ENCODE measurements around the gene USP34. TPM values are rescaled to one million over a fixed set of nuclear protein-coding genes. Genes with fewer than 3 reads are reported as not detected.
A peak's percentile ranks its signal among the peaks of the same experiment; 100 is the strongest.

Gene USP34
- total RNA-seq, 1 donor from 2014 or later, result 83.2 TPM

- Histone ChIP-seq H3K4me3 (ENCODE audit: low read depth, low read length) (no peak overlapping the region), H3K36me3 (ENCODE audit: control insufficient read depth, insufficient read depth, low read length) (peaks cover 1% of the 10 kb centered on the region), H3K27me3 (ENCODE audit: control insufficient read depth, insufficient read depth, low read length) (no peaks in the 10 kb centered on the region)
- DNase-seq (ENCODE audit: low read depth) (no peak), FAIRE-seq (no peak)
- TF ChIP-seq CTCF (IDR thresholded peaks at IDR 0.05; ENCODE audit: insufficient read depth, low read length, severe bottlenecking), result no peak
These were observed 53.8 kb downstream of the USP34 start for GRCh38 chr2:61416871-61417645.

GRCh38 chr2:61415265-61415664 is 55.6 kb downstream of the USP34 start:
- no peak for FAIRE-seq
- no peak for TF ChIP-seq CTCF (IDR thresholded peaks at IDR 0.05; ENCODE audit: insufficient read depth, low read length, severe bottlenecking)

GRCh38 chr2:61414674-61415073 is 56.2 kb downstream of the USP34 start:
- no peak for TF ChIP-seq CTCF (IDR thresholded peaks at IDR 0.05; ENCODE audit: insufficient read depth, low read length, severe bottlenecking)
- DNase-seq (ENCODE audit: low read depth) (no peak), FAIRE-seq (no peak)
- no peak overlapping the region for H3K4me3 ChIP-seq (ENCODE audit: low read depth, low read length)
- peaks cover 1% of the 10 kb centered on the region for H3K36me3 ChIP-seq (ENCODE audit: control insufficient read depth, insufficient read depth, low read length)
- no peaks in the 10 kb centered on the region for H3K27me3 ChIP-seq (ENCODE audit: control insufficient read depth, insufficient read depth, low read length)

More at GRCh38 chr2:61415265-61415664, 55.6 kb downstream of the USP34 start:
- DNase-seq (ENCODE audit: low read depth), result no peak
- H3K27me3 ChIP-seq (ENCODE audit: control insufficient read depth, insufficient read depth, low read length), result no peaks in the 10 kb centered on the region
- no peak overlapping the region for H3K4me3 ChIP-seq (ENCODE audit: low read depth, low read length)
- H3K36me3 ChIP-seq (ENCODE audit: control insufficient read depth, insufficient read depth, low read length), result peaks cover 1% of the 10 kb centered on the region

- Histone ChIP-seq H3K27me3 (ENCODE audit: control insufficient read depth, insufficient read depth, low read length) (no peaks in the 10 kb centered on the region), H3K4me3 (ENCODE audit: low read depth, low read length) (no peak overlapping the region), H3K36me3 (ENCODE audit: control insufficient read depth, insufficient read depth, low read length) (no peaks in the 10 kb centered on the region)
- no peak for FAIRE-seq
- no peak for TF ChIP-seq CTCF (IDR thresholded peaks at IDR 0.05; ENCODE audit: insufficient read depth, low read length, severe bottlenecking)
- DNase-seq (ENCODE audit: low read depth), result no peak
These were observed 59.8 kb downstream of the USP34 start for GRCh38 chr2:61411109-61411508.

GRCh38 chr2:61410185-61410584 is 60.7 kb downstream of the USP34 start:
- TF ChIP-seq CTCF (IDR thresholded peaks at IDR 0.05; ENCODE audit: insufficient read depth, low read length, severe bottlenecking), result no peak
- Histone ChIP-seq H3K36me3 (ENCODE audit: control insufficient read depth, insufficient read depth, low read length) (peaks cover 3% of the 10 kb centered on the region), H3K4me3 (ENCODE audit: low read depth, low read length) (no peak overlapping the region), H3K27me3 (ENCODE audit: control insufficient read depth, insufficient read depth, low read length) (no peaks in the 10 kb centered on the region)
- DNase-seq (ENCODE audit: low read depth) (peak; percentile 34), FAIRE-seq (no peak)

GRCh38 chr2:61405813-61406212 is 65.1 kb downstream of the USP34 start:
- Histone ChIP-seq H3K4me3 (ENCODE audit: low read depth, low read length) (no peak overlapping the region), H3K27me3 (ENCODE audit: control insufficient read depth, insufficient read depth, low read length) (no peaks in the 10 kb centered on the region), H3K36me3 (ENCODE audit: control insufficient read depth, insufficient read depth, low read length) (peaks cover 6% of the 10 kb centered on the region)
- no peak for FAIRE-seq
- DNase-seq (ENCODE audit: low read depth), result no peak
- TF ChIP-seq CTCF (IDR thresholded peaks at IDR 0.05; ENCODE audit: insufficient read depth, low read length, severe bottlenecking), result no peak
